HFFc6 (cell line): Measurements from ENCODE around the gene PRR9. TPM values are rescaled to one million over a fixed set of nuclear protein-coding genes. Genes with fewer than 3 reads are reported as not detected.

Experiments used
- DNase-seq: peaks from one replicate; pipeline ENCODE4 v3.0.0-alpha.2; 2018
- H3K27ac Mint-ChIP-seq: 2 replicates; pipeline ENCODE4 v1.8.0; 2020; ENCODE audit warnings: mild to moderate bottlenecking, mixed read lengths
- H3K27me3 Mint-ChIP-seq: 2 replicates; pipeline ENCODE4 v1.8.0; 2021; ENCODE audit warnings: mild to moderate bottlenecking, moderate library complexity, mixed read lengths; ENCODE audit not compliant: insufficient read depth
- H3K36me3 Mint-ChIP-seq: 2 replicates; pipeline ENCODE4 v1.8.0; 2021; ENCODE audit warnings: low read depth, mixed read lengths
- H3K4me1 Mint-ChIP-seq: 2 replicates; pipeline ENCODE4 v1.8.0; 2020; ENCODE audit warnings: low read depth, mixed read lengths
- H3K4me3 Mint-ChIP-seq: 2 replicates; pipeline ENCODE4 v1.8.0; 2020; ENCODE audit warnings: mild to moderate bottlenecking, moderate library complexity, mixed read lengths
- H3K9me3 Mint-ChIP-seq: 2 replicates; pipeline ENCODE4 v1.8.0; 2020; ENCODE audit warnings: mild to moderate bottlenecking, mixed read lengths
- CTCF ChIP-seq: fragments of 200-600 bp; sonication (generic); IDR thresholded peaks from 2 replicates; pipeline ENCODE4 v1.5.0; 2021; ENCODE audit warnings: antibody characterized with exemption, mild to moderate bottlenecking
- total RNA-seq, 6 experiments: library from RNA; stranded (reverse); fragmentation: NEBNext Ultra II Directional; extraction: Animal tissue kit (Norgen Biotek cat#: 25700); gene quantifications; 2 replicates in 1 of 6; 3 replicates in 5 of 6; pipeline ENCODE4 v1.2.3, GENCODE V29; 2021

The PRR9 gene
- total RNA-seq, 6 experiments from 2014 or later = not detected

GRCh38 chr1:153203130-153203529 lies 14.3 kb upstream of the PRR9 start, which contains the start of gene LELP1:
TSS of gene LELP1 (plus strand) at chr1:153203430. CDS start at chr1:153204708, 1,278 bp downstream.
- H3K4me3 Mint-ChIP-seq = no peak within 1 kb of the TSS
- peaks cover 11% of the 10 kb centered on the region for H3K27me3 Mint-ChIP-seq
- H3K36me3 Mint-ChIP-seq = no peaks in the 10 kb centered on the region
- TF ChIP-seq CTCF = no peak
- H3K27ac Mint-ChIP-seq = no peak within 1 kb of the TSS
- no peaks in the 10 kb centered on the region for H3K4me1 Mint-ChIP-seq
- H3K9me3 Mint-ChIP-seq = no peaks in the 10 kb centered on the region
- no peak for DNase-seq

GRCh38 chr1:153206631-153207030 lies 10.8 kb upstream of the PRR9 start:
- DNase-seq = no peak
- H3K4me1 Mint-ChIP-seq = no peaks in the 10 kb centered on the region
- H3K4me3 Mint-ChIP-seq = no peak overlapping the region
- H3K27me3 Mint-ChIP-seq = peaks cover 18% of the 10 kb centered on the region
- TF ChIP-seq CTCF = no peak
- no peaks in the 10 kb centered on the region for H3K36me3 Mint-ChIP-seq
- no peaks in the 10 kb centered on the region for H3K9me3 Mint-ChIP-seq
- no peak overlapping the region for H3K27ac Mint-ChIP-seq

- no peaks in the 10 kb centered on the region for H3K36me3 Mint-ChIP-seq
- H3K4me1 Mint-ChIP-seq = no peaks in the 10 kb centered on the region
- no peaks in the 10 kb centered on the region for H3K9me3 Mint-ChIP-seq
- DNase-seq = no peak
- no peak overlapping the region for H3K4me3 Mint-ChIP-seq
- peaks cover 15% of the 10 kb centered on the region for H3K27me3 Mint-ChIP-seq
- no peak for TF ChIP-seq CTCF
- H3K27ac Mint-ChIP-seq = no peak overlapping the region
These were observed 7.2 kb upstream of the PRR9 start for GRCh38 chr1:153210206-153210605.

- H3K4me1 Mint-ChIP-seq = no peaks in the 10 kb centered on the region
- H3K4me3 Mint-ChIP-seq = no peak overlapping the region
- no peaks in the 10 kb centered on the region for H3K9me3 Mint-ChIP-seq
- no peak for DNase-seq
- no peaks in the 10 kb centered on the region for H3K36me3 Mint-ChIP-seq
- TF ChIP-seq CTCF = no peak
- H3K27ac Mint-ChIP-seq = no peak overlapping the region
- H3K27me3 Mint-ChIP-seq = peaks cover 15% of the 10 kb centered on the region
These were observed 5.2 kb upstream of the PRR9 start for GRCh38 chr1:153212201-153212600.

- Mint-ChIP-seq H3K4me1 (no peaks in the 10 kb centered on the region), H3K27me3 (peaks cover 12% of the 10 kb centered on the region)
These were observed 3.9 kb upstream of the PRR9 start for GRCh38 chr1:153213519-153213918.

More at GRCh38 chr1:153213519-153213918, 3.9 kb upstream of the PRR9 start:
- no peak overlapping the region for H3K4me3 Mint-ChIP-seq
- no peak for DNase-seq
- no peaks in the 10 kb centered on the region for H3K36me3 Mint-ChIP-seq
- TF ChIP-seq CTCF = no peak
- H3K9me3 Mint-ChIP-seq = no peaks in the 10 kb centered on the region
- H3K27ac Mint-ChIP-seq = no peak overlapping the region
